ENCODE measurements around the gene ACSL1.

DNA sequence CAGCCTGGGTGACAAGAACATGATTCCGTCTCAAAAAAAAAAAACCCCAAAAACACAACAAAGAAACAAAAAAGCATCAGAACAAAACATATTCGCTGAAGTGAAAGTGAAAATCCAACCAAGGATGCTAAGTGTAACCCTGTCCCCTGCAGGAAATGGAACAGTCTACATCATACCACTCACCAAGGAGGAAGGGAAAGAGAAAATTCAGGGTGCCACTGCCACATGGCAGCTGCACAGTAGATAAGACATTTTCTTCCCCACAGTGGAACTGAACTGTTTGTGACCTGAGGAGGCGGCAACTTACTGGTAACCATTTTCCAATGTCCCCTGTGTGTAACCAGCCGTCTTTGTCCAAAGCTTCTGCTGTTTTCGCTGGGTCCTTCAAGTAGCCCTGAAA, 63.7 kb downstream of the ACSL1 start:
- no peak for TF ChIP-seq EZH2 (IDR thresholded peaks at IDR 0.05; ENCODE audit: low read depth, unreplicated experiment)
- no peak for TF ChIP-seq POLR2AphosphoS5 (IDR thresholded peaks at IDR 0.05; ENCODE audit: low read depth)
- TF ChIP-seq, protein P1, sequence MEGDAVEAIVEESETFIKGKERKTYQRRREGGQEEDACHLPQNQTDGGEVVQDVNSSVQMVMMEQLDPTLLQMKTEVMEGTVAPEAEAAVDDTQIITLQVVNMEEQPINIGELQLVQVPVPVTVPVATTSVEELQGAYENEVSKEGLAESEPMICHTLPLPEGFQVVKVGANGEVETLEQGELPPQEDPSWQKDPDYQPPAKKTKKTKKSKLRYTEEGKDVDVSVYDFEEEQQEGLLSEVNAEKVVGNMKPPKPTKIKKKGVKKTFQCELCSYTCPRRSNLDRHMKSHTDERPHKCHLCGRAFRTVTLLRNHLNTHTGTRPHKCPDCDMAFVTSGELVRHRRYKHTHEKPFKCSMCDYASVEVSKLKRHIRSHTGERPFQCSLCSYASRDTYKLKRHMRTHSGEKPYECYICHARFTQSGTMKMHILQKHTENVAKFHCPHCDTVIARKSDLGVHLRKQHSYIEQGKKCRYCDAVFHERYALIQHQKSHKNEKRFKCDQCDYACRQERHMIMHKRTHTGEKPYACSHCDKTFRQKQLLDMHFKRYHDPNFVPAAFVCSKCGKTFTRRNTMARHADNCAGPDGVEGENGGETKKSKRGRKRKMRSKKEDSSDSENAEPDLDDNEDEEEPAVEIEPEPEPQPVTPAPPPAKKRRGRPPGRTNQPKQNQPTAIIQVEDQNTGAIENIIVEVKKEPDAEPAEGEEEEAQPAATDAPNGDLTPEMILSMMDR (conservative IDR thresholded peaks at IDR 0.05; ENCODE audit: low read depth in 2 of 2): no peak
- TF ChIP-seq, protein P2, sequence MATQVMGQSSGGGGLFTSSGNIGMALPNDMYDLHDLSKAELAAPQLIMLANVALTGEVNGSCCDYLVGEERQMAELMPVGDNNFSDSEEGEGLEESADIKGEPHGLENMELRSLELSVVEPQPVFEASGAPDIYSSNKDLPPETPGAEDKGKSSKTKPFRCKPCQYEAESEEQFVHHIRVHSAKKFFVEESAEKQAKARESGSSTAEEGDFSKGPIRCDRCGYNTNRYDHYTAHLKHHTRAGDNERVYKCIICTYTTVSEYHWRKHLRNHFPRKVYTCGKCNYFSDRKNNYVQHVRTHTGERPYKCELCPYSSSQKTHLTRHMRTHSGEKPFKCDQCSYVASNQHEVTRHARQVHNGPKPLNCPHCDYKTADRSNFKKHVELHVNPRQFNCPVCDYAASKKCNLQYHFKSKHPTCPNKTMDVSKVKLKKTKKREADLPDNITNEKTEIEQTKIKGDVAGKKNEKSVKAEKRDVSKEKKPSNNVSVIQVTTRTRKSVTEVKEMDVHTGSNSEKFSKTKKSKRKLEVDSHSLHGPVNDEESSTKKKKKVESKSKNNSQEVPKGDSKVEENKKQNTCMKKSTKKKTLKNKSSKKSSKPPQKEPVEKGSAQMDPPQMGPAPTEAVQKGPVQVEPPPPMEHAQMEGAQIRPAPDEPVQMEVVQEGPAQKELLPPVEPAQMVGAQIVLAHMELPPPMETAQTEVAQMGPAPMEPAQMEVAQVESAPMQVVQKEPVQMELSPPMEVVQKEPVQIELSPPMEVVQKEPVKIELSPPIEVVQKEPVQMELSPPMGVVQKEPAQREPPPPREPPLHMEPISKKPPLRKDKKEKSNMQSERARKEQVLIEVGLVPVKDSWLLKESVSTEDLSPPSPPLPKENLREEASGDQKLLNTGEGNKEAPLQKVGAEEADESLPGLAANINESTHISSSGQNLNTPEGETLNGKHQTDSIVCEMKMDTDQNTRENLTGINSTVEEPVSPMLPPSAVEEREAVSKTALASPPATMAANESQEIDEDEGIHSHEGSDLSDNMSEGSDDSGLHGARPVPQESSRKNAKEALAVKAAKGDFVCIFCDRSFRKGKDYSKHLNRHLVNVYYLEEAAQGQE (IDR thresholded peaks at IDR 0.05; ENCODE audit: unreplicated experiment): no peak
- TF ChIP-seq STAT1 (IDR thresholded peaks at IDR 0.05; ENCODE audit: unreplicated experiment): no peak

Data from GM23338 (cell line).